HFF-Myc (cell line): Measurements from ENCODE around the gene ITPK1.

ENCODE experiments used
- DNase-seq: peaks from one replicate; pipeline ENCODE4 v3.0.0-alpha.2; 2011; ENCODE audit warnings: low read depth; ENCODE audit errors: extremely low read depth
- H3K4me3 ChIP-seq: replicated peaks from 2 replicates; pipeline ENCODE4 v1.5.1; 2011; ENCODE audit warnings: low read depth, mild to moderate bottlenecking, control low read depth, low read length
- CTCF ChIP-seq: IDR thresholded peaks from 2 replicates; pipeline ENCODE4 v1.5.1; 2012; ENCODE audit warnings: mild to moderate bottlenecking, low read depth, low read length, control low read depth; ENCODE audit errors: missing control alignments

ITPK1 gene

GRCh38 chr14:92925446-92925845, 190.3 kb downstream of the ITPK1 start:
- DNase-seq: no peak
- no peak overlapping the region for H3K4me3 ChIP-seq
- TF ChIP-seq CTCF: no peak

GRCh38 chr14:92924247-92924646, 191.5 kb downstream of the ITPK1 start:
- no peak overlapping the region for H3K4me3 ChIP-seq
- no peak for TF ChIP-seq CTCF
- no peak for DNase-seq

GRCh38 chr14:92923744-92924103, 192.0 kb downstream of the ITPK1 start:
- DNase-seq: no peak
- H3K4me3 ChIP-seq: no peak overlapping the region
- TF ChIP-seq CTCF: no peak

GRCh38 chr14:92922883-92923743, 192.6 kb downstream of the ITPK1 start, which contains the start of gene CHGA:
TSS of gene CHGA (plus strand) at chr14:92923150. CDS start at chr14:92923360, 210 bp downstream.
- TF ChIP-seq CTCF: no peak
- no peak within 1 kb of the TSS for H3K4me3 ChIP-seq
- DNase-seq: no peak

- TF ChIP-seq CTCF: no peak
- DNase-seq: no peak
- no peak overlapping the region for H3K4me3 ChIP-seq
These were observed 193.5 kb downstream of the ITPK1 start for GRCh38 chr14:92922155-92922735.

- DNase-seq: no peak
- H3K4me3 ChIP-seq: no peak overlapping the region
- no peak for TF ChIP-seq CTCF
These were observed 195.7 kb downstream of the ITPK1 start for GRCh38 chr14:92920001-92920400.

GRCh38 chr14:92917956-92918355, 197.8 kb downstream of the ITPK1 start:
- TF ChIP-seq CTCF: no peak
- no peak for DNase-seq
- no peak overlapping the region for H3K4me3 ChIP-seq
